Measurements from ENCODE around the gene SND1.
"Not testable (repeated sequence)": the region's sequence is repeated elsewhere in the genome, so short reads cannot be mapped to it uniquely, and the experiment has no call there.

Gene SND1

DNA sequence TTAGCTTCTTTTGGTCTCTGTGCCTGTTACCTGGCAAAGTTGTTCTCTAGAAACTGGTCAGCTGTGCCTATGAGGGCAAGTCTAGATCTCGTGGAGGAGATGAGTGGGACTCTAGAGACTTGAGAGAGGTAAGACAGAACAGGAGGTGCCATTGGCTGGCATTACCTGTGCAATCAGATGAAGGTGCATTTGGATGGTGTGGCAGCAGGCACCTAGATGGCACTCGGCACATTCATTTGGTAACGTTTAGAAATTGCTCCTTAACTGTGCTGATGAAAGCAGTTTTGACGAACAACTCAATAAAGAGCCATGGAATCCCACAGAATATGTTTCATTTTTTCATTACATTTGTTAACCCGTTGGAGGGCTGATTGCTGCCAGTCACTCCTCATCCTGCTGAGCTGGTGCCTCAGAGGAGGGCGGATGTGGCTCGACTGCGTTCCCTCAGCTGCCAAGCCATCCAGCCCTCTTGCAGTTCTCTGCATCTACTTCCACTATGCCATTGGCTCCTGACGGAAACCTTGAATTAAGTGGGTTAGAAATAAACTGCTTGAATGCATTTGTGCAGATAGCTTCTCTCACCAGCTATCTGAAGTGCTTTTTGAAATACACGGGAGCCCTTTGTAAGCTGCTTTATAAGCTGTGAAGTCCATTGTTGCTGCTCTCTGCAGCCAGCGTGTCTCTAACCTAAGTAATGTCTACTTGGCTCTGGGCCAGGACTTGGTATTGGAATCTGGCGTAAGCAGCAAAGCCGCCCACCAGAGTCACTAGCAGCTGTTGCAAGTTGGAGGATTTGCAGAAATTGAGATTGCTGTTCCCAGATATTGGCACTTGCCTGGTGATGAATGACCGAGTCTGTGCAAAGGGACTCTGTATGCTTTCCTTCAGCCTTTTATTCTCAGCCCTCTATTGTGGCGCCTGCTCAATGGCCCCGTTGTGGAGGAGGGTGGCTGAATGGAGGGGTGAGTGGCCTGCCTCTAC lies 291.8 kb downstream of the SND1 start:
- DNase-seq, result no peak

- no peak for DNase-seq
Measured at GRCh38 chr7:127946111-127946510, 294.1 kb downstream of the SND1 start.

- no peak for DNase-seq
Measured at GRCh38 chr7:127946847-127947246, 294.9 kb downstream of the SND1 start.

GRCh38 chr7:127948312-127948711 lies 296.3 kb downstream of the SND1 start:
- DNase-seq, result no peak

DNA sequence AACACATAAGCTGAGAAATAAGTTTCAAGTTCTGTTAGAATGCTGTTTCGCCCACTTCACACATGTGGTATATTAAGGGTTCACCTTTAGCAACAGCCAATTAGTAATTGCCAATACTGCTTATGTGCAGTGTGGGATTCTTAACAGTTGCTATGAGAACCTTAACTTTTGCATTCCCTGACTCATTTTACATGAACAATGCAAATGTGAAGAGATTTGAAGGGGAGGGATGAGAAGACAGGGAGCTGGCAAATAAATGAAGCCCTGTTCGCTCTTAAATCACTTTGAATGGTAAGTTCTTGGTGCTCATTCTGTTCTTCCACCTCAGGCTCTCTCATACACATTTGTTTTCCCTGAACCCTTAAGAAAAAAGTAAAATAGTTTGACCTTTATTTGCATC lies 296.9 kb downstream of the SND1 start:
- no peak for DNase-seq

GRCh38 chr7:127949769-127950222 lies 297.8 kb downstream of the SND1 start:
- no peak for DNase-seq

DNA sequence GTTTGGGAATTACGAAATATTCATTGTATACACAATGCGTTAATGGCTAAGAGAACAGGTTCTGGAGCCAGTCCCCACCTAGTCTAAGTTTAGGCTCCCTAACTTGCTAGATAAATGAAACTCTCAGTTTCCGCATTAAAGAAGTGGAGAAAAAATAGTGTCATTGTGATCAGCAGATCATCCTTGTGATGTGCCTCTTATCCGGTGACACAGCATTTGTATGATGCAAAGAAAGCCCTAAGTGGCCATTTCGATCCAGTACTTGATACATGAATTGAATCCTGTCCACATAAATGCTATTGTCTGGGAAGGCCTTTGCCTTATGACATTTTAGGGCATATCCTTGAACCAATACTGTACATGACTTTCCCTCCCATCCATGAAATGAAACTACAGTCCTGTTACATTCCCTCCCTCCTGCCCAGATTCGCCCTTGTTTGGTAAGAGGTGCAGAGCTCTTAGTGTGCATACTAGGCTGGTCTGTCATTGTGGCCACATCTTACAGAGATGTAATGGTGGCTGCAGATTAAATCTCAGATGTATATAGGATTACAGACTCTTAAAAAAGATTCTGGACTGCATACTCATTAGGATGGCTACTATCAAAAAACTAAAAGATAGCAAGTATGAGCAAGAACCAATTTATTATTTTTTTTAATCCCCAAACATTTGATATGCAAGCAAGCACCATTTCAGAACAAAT lies 298.4 kb downstream of the SND1 start:
- no peak for DNase-seq

- DNase-seq, result no peak
Measured at GRCh38 chr7:127953423-127954356, 301.7 kb downstream of the SND1 start.

GRCh38 chr7:127954357-127954748 lies 302.4 kb downstream of the SND1 start:
- no peak for DNase-seq

GRCh38 chr7:127955051-127955531 lies 303.1 kb downstream of the SND1 start:
- DNase-seq, result no peak

- no peak for DNase-seq
Measured at GRCh38 chr7:127957886-127958285, 305.9 kb downstream of the SND1 start.

GRCh38 chr7:127959770-127960169 lies 307.8 kb downstream of the SND1 start:
- no peak for DNase-seq

- no peak for DNase-seq
Measured at GRCh38 chr7:127961786-127962453, 309.9 kb downstream of the SND1 start.

DNA sequence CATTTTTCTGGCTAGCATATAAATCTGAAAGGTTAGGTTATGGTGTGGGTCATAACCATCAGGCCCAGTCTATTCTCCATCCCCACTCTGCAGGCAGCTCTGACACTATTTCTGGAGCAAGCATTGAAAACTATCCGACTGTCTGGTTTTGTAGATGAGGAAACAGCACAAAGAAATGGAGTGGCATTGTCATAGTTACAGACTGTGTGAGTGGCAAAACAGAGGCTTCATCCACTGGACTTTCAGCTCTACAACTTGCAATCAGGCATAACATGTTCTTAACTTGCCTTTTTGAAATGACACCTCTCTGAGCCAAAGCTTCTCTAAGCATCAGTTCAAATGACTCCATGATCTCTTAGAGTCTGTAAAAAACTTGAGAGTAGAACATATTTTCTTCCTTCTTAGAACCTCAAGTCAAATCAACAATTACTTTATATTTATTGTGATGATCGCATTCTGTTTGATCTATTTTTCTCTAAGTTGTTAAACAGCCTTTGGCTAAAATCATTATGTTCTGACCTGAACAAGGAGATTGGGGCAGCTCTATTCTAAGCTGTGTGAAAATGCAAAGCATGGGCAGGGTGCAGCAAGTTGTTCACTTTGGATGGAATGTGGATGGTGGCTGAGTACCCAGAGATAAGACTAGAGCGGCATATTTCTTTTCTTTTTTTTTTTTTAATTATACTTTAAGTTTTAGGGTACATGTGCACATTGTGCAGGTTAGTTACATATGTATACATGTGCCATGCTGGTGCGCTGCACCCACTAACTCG lies 310.8 kb downstream of the SND1 start:
- DNase-seq, result no peak

- DNase-seq, result not testable (repeated sequence)
Measured at GRCh38 chr7:127963850-127964249, 311.9 kb downstream of the SND1 start.

- DNase-seq, result no peak
Measured at GRCh38 chr7:127967281-127967680, 315.3 kb downstream of the SND1 start.

- no peak for DNase-seq
Measured at GRCh38 chr7:127968547-127968946, 316.6 kb downstream of the SND1 start.

DNA sequence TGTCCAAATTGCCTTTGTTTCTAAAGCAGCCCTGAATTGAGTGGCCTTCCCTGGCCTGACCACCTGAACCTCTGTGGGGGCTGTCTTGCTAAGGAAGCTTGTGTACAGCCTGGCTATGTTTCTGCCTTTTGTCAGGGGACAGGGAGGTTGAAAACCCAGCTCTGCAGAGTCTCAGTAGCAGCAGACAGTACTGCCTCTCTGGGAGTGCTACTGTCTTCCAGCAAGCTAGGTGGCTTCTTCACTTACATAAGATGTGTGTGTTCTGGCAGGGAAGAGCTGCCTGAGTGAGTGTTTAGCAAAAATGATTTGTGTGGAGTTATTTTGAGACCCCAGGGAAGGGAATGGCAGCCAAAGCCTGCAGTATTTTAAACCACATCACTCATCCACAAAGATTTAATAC lies 321.8 kb downstream of the SND1 start:
- no peak for DNase-seq

GRCh38 chr7:127974446-127975035 lies 322.5 kb downstream of the SND1 start:
- DNase-seq, result no peak

DNA sequence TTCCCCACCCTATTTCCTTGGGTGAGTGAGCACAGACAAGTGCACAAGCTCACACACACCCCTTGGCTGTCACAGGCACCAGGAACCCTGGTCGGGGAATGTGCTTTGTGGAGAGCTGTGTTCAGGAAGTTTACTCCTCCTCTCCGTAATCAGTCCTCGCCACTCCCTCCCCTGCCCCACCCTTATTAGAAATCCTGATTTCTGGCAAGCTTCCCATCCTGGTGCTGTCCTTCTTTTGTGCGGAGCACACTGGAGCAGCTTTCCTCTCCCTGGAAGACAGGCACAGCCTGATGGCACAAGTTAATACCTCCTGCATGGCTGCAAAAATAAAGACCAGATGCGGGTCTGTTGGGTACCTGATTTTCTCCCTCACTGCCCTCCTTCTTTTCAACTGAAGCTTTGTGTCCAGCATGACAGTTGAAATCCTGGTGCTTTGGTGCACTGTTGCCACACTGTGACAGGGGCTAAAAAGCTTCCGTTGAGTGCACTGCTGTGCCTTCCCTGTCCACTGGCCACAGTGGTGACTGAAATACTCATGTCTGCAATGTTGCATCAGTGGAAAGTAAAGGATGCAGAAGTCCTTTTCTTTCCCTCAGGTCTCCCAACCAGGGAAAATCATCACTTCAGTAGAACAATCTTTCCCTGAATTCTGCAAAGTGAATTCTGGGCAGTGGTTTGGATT lies 324.2 kb downstream of the SND1 start:
- no peak for DNase-seq
